GM21360 (cell line): Measurements from ENCODE around the gene KSR1.
A peak's percentile ranks its signal among the peaks of the same experiment; 100 is the strongest.

Experiments
- ATAC-seq: cut with Tn5 transposase; IDR thresholded peaks from one replicate; pipeline ENCODE4 v1.9.1; 2021; ENCODE audit warnings: mild to moderate bottlenecking, moderate library complexity; ENCODE audit not compliant: unreplicated experiment

Gene KSR1

GRCh38 chr17:27512511-27513346 is 56.5 kb downstream of the KSR1 start:
- ATAC-seq: no peak

GRCh38 chr17:27513849-27514248 is 57.6 kb downstream of the KSR1 start:
- no peak for ATAC-seq

- no peak for ATAC-seq
Measured at GRCh38 chr17:27514595-27515413, 58.6 kb downstream of the KSR1 start.

DNA sequence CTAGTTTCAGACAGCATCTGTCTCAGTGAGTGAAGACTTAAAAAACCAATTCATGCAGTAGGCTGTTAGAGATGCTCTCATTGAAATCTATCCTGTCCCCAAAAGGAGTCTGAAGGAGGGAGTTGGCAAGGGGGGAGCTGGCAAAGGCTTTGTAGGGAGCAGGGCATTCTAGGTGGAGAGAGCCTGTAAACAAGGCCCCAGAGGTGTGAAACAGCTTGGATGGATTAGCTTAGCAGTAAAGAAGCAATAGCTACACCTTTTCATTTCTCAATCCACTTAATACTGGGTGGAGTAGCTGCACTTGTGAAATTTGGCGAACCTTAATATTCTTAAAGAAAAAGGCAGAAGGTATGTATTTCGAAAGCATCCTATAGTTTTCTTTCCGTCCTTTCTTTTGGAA is 61.8 kb downstream of the KSR1 start:
- no peak for ATAC-seq

DNA sequence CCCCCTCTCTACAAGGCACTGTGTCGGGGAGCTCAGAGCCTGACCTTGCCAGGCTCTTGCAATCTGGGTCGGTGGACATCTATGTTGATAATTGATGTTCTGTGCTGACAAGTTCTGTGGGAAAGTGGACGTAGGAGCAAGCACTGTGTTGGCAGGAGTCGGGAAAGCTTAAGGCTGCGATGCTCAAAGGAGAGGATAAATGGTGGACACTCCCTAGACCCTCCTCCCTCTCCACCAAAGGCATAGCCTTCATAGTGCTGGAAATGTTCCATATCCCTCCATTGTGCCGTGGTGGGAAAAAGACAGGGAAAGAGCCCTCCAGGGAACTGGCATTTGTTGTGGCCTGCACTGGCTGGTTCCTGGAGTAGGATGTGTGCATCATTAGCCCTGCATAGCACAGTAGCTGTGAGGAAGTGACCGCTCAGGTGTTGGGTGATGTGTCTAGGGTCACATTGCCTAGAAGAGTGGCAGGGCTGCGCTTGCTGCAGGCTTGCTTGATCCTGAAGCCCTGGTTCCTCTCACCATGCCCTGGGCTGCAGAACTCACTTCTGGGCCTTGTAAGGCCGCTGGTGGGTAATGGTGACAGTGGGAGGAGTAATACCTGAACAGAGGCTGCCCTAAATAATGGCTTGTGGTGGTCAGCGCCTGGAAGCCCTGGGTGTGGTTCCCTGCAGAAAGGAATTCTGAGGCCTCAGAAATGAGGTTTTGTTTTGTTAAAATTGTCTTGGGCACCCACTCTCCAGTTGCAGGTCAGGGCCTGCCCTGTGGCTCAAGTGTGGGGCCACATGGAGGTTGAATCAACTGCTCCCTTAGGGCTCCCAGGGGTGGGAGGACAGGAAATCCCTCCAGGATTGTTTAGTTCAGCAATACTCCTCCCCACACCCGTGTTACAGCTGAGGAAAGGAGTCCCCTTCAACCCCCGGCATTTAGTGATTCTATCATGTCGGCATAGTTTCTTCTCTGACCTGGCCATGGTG is 62.6 kb downstream of the KSR1 start:
- no peak for ATAC-seq

GRCh38 chr17:27519550-27519949 is 63.3 kb downstream of the KSR1 start:
- peak; percentile 82 for ATAC-seq

DNA sequence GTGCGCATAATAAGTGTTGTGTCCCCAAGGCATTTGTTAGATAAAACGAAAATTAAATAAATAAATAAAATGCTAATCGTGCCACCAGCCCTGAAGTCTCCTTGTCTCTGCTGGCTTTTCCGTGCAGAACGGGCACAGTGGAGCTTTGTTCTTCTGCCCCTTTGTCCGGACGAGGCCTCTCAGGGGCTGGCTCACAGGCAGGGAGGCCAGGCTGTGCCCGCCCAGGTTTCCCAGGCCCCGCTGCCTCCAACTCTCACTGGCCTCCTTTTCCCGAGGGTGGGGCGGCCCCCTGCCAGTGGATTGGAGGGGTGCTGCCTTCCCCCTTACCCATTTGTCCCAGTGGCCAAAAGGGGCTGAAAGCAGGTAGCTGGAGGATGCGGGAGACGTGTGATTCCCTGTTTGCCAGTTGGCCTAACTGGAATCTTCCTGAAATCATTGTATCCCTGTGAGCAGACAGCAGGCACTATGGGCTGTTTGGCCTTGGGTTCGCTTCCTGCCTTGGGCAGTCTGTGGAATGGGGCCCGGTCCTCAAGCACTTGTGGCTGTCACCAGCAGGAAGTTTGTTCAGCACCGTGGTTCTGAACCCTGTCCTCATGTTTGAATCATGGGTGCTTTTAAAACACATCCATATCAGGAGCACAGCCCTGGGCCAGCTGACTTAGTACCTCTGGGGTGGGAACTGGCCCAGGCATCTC is 64.4 kb downstream of the KSR1 start:
- ATAC-seq: no peak

DNA sequence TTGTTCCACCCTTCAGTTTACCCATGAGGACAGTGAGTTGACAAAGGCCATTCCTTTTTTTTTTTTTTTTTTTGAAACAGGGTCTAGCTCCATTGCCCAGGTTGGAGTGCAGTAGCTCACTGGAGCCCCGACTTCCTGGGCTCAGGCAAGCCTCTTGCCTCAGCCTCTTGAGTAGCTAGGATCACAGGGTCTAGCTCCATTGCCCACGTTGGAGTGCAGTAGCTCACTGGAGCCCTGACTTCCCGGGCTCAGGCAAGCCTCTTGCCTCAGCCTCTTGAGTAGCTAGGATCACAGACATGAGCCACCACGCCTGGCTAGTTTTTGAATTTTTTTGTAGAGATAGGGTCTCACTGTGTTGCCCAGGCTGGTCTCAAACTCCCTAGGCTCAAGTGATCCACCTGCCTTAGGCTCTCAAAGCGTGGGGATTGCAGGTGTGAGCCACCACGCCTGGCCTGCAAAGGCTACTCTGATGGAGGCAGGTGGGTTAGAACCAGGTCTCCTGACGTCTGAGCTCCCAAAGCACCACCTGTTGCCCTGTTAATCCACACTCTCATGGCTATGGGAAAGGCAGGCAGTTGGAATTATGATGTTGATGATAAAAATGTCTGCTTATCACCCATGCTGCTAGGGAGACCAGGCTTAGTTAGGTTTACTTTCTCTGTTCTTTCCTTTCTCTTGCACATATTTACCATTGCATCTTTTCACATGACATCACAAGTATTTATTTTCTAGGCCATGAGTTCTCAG is 65.2 kb downstream of the KSR1 start:
- ATAC-seq: no peak

GRCh38 chr17:27522028-27522635 is 65.9 kb downstream of the KSR1 start:
- no peak for ATAC-seq

- ATAC-seq: no peak
Measured at GRCh38 chr17:27523712-27524111, 67.5 kb downstream of the KSR1 start.

- ATAC-seq: no peak
Measured at GRCh38 chr17:27524594-27524993, 68.3 kb downstream of the KSR1 start.

DNA sequence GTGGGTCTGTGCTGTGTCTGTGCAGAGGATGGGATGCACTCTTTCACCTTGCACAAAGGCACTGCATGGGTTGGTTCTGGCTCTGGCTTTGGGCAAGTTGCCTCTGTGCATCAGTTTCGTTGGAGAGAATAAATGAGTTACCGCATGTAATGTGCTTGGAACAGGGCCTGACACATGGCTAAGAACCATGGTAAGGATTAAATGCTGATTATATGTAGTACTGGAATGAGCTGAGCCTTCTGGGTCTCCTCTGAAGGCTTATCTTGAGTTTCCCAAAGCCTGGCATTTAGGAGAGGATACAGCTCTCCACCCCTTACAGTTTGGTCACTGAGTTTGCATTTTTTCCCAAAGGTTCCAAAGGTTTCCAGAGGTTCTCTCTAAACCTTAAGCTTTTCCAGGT is 69.1 kb downstream of the KSR1 start:
- ATAC-seq: no peak

GRCh38 chr17:27525836-27526603 is 69.8 kb downstream of the KSR1 start:
- no peak for ATAC-seq

DNA sequence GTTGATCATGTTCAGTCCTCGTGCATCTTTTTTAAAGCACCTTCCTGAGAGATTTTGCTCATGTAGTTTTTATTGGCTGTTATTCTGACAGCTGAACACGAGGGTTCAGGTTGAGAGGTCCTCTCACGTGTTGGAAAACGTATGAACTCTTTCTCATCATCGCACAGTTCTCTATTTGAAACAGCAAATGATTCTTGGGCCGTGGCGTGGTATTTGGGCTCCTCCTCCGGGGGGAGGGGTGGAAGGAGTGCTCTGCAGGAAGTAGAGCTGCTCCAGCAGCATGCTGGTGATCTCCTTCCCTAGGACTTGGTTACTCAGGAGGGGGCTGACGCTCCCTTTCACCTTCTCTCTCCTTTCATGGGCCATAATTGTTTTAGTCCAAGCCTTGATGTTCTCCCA is 70.4 kb downstream of the KSR1 start:
- no peak for ATAC-seq

- ATAC-seq: no peak
Measured at GRCh38 chr17:27529230-27529796, 73.1 kb downstream of the KSR1 start.

DNA sequence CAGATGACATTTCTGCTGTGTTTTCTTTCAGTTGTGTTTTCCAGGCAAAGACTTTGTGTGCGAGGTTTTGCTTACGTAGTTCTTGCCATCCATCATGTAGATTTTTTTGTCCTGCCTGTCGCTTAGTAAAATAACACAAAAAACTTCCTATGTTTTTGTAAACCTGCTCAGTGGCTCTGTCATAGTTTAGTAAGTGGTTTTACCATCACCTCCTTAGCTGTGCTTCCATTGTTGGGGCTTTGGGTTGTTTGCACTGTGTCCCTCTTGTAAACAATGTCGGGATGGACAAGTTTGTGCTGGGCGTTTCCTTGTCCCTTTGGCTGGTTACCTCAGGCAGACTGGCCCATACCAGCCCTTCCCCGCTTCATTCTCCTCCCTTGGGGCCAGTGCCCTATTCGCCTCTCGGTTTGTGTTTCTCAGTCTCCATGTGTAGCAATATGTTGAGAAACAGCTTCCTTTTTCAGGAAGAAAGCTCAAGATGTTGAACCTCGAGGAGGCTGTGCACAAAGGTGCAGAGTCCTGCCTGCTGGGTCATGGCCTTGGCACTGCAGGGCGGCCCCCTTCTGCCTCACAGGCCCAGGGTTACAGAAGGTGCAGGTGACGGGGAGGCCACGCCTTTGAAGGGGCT is 74.6 kb downstream of the KSR1 start:
- no peak for ATAC-seq

DNA sequence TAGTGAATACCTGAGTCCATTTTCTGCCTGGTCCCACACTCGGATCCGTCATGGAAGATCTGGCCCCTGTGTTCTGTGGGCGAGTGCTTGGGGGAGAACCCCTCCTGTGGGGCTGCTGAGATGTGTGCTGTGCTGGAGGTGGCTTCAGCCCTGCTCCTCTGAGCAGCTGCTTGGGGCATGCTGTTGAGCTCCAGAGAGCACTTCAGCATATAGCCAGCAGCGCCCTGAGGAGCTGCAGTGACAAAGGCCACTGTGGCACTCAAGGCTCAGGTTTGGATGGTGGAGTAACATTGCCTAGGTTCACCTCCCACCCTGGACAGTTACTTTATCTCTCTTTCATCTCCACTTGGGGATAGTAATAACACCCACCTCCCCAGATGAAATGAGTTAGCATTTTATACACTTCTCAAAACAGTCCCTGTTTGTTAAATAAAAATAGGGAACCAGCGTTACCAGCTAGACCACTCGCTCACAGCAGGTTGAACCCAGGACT is 75.3 kb downstream of the KSR1 start:
- ATAC-seq: no peak
